Measurements from ENCODE around the gene SP3. TPM values are rescaled to one million over a fixed set of nuclear protein-coding genes. Genes with fewer than 3 reads are reported as not detected.

SP3 gene
- total RNA-seq, 1 donor from 2014 or later = 72.3 TPM

GRCh38 chr2:173968551-173968950, 3.4 kb upstream of the SP3 start:
- DNase-seq (ENCODE audit: low spot score) = no peak

GRCh38 chr2:173966274-173967098, 1.3 kb upstream of the SP3 start:
- no peak for DNase-seq (ENCODE audit: low spot score)

- DNase-seq (ENCODE audit: low spot score) = peak; percentile 95
These were observed 405 bp downstream of the SP3 start for GRCh38 chr2:173964565-173965371.

- peak; percentile 96 for DNase-seq (ENCODE audit: low spot score)
These were observed 1.2 kb downstream of the SP3 start for GRCh38 chr2:173963817-173964564.

GRCh38 chr2:173963323-173963816, 1.8 kb downstream of the SP3 start:
- no peak for DNase-seq (ENCODE audit: low spot score)

- no peak for DNase-seq (ENCODE audit: low spot score)
These were observed 2.5 kb downstream of the SP3 start for GRCh38 chr2:173962583-173963110.

GRCh38 chr2:173962031-173962430, 3.1 kb downstream of the SP3 start:
- no peak for DNase-seq (ENCODE audit: low spot score)

GRCh38 chr2:173961346-173961705, 3.8 kb downstream of the SP3 start:
- no peak for DNase-seq (ENCODE audit: low spot score)

- DNase-seq (ENCODE audit: low spot score) = no peak
These were observed 5.3 kb downstream of the SP3 start for GRCh38 chr2:173959909-173960308.

GRCh38 chr2:173959358-173959884, 5.8 kb downstream of the SP3 start:
- DNase-seq (ENCODE audit: low spot score) = no peak

GRCh38 chr2:173958198-173958846, 6.9 kb downstream of the SP3 start:
- no peak for DNase-seq (ENCODE audit: low spot score)

- no peak for DNase-seq (ENCODE audit: low spot score)
These were observed 7.7 kb downstream of the SP3 start for GRCh38 chr2:173957517-173957916.

GRCh38 chr2:173956454-173956853, 8.7 kb downstream of the SP3 start:
- no peak for DNase-seq (ENCODE audit: low spot score)

- DNase-seq (ENCODE audit: low spot score) = no peak
These were observed 9.3 kb downstream of the SP3 start for GRCh38 chr2:173955867-173956266.

- no peak for DNase-seq (ENCODE audit: low spot score)
These were observed 10.2 kb downstream of the SP3 start for GRCh38 chr2:173955004-173955403.

GRCh38 chr2:173953047-173953424, 12.1 kb downstream of the SP3 start:
- DNase-seq (ENCODE audit: low spot score) = no peak

GRCh38 chr2:173952267-173953046, 12.7 kb downstream of the SP3 start:
- no peak for DNase-seq (ENCODE audit: low spot score)

- DNase-seq (ENCODE audit: low spot score) = no peak
These were observed 16.3 kb downstream of the SP3 start for GRCh38 chr2:173948842-173949241.

- no peak for DNase-seq (ENCODE audit: low spot score)
These were observed 17.0 kb downstream of the SP3 start for GRCh38 chr2:173948198-173948597.

GRCh38 chr2:173947131-173947530, 18.0 kb downstream of the SP3 start:
- no peak for DNase-seq (ENCODE audit: low spot score)

All from mesenteric fat pad (tissue), 1 donor.